HCEC 1CT (cell line): ENCODE measurements around the gene TRIML2.
"Not testable (repeated sequence)": the region's sequence is repeated elsewhere in the genome, so short reads cannot be mapped to it uniquely, and the experiment has no call there.

Experiments used
- DNase-seq: peaks from one replicate; pipeline ENCODE4 v3.0.0-alpha.2; 2017

TRIML2 gene

DNA sequence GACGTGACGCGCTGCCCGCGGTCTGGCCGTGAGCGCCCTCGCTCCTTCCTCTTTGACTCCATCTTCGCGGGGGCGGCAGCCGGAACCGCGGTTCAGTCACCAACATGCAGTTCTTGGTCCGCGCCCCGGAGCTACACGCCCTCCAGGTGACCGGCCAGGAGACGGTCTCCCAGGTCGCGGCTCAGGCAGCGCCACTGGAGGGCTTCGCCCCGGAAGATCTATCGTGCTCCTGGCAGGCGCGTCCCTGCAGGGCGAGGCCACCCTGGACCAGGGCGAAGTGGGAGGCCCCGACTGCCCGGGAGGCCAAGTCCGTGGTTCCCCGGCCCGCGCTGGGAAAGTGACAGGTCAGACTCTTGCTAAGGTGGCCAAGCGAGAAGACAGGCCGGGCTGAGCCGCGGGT lies 2.9 kb downstream of the TRIML2 start:
- no peak for DNase-seq

DNA sequence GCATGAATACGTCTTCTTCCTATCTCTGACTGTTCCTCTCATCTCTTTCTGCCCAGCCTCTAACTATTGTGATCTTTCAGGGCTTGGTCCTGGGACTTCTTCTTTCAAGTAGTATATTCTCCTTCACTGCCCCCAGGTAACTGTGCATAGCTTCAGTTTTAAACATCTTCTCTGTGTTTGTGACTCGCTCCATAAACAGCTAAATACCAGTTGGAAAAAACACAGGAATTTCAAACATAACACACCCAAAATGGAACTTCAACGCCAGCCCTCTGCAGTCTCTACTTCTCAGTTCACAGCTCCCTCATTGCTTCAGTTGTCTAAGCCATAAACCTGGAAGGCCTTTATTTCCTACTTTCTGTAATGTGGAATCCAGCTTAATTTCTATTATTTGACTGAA lies 16.6 kb downstream of the TRIML2 start:
- no peak for DNase-seq

DNA sequence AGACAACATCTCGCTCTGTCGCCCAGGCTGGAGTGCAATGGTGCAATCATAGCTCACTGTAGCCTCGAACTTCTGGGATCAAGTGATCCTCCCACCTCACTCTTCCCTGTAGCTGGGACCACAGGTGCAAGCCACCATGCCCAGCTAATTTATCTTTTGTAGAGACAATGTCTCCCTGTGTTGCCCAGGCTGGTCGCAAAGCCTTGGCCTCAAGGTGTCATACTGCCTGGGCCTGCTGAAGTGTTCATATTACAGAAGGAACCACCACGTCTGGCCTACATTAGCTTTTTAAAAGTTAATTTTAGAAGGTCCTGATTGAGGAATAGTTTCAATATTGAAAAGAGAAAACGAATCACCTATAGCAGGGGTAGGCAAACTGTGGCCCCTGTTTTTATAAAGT lies 22.5 kb downstream of the TRIML2 start:
- DNase-seq: no peak

DNA sequence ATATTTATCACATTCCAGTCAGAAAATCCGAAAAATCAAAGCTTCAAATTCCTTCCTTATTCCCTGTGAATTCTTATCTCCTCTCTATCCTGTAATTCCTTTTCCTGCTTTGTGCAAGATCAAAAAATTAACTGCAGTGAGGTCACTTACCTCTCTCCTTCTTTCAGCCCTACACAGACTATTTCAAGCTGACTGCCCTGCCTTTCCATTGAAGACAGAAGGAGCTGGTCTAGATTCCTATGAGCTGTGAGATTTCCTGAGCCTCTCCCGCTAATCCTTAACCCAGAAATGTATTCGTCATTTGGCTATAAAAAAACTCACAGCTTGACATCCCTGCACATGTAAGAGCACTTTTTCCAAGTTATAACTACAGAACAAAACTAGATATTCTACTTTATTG lies 26.6 kb downstream of the TRIML2 start:
- no peak for DNase-seq

DNA sequence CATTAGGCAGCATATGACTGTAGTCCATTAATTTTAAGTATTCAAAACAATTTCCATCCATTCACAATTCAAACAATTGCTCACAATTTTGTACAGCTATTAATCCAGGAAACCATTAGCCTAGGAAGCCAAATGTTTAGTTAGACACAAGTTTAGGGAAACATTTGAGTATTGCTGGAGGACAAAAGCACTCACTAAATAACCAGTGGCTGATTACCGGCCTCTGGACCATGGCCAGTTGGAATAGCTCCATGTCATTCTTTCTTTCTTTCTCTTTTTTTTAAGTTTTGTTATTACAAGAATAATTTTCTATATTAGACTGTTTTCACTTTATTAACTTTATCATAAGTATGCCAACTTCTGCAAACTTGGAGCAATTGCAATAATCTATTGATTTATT lies 31.3 kb downstream of the TRIML2 start:
- DNase-seq: no peak

DNA sequence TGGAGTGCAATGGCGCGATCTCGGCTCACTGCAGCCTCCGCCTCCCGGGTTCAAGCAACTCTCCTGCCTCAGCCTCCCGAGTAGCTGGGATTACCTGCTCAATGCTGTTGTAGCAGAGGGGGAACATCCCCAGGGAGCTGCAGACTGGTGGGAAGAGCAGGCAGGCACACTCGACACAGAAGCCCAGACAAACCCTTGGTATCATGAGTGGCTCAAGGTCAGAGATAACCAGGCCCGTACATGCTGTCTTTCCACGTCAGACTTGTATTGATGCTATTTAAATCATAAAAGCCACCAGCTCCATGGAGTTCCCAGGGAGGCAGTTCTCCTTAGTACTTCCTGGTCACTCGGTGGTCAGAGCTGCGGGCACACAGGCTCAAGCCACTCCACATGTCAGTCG lies 33.2 kb downstream of the TRIML2 start:
- no peak for DNase-seq

DNA sequence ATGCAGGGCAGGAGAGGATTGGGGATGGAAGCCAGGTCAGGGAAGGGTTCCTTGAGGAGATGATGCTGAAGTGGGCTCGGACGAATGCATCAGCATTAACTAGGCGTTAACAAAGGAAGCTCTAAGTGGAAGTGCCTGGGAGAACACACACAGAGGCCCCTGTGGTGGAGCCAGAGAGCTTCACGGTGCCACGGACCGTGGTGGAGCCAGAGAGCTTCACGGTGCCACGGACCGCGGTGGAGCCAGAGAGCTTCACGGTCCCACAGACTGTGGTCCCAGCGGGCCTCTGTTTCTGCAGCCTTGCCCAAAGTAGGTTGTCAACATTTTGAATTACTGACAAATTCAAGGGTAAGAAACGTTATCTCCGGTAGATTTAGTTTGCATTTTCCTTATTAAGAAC lies 48.3 kb downstream of the TRIML2 start:
- no peak for DNase-seq

DNA sequence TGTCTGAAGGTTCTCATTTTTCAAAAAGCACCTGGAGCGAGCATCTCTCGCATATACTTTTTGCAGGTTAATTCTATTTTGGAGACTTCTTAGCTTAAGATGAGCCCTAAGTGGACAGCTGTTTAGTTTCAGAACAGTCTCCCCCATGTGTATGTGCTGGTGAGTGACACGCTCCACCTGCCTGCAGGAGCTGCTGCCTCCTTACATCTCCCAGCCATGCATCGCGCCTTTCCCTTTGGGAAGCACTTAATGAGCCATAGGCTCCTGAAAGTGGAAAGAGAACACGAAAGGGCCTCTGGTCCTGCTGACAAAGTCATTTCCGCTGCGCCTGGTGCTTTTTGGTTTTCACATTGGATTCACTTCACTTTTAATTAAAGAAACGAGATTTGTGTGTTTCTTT lies 56.1 kb downstream of the TRIML2 start:
- no peak for DNase-seq

DNA sequence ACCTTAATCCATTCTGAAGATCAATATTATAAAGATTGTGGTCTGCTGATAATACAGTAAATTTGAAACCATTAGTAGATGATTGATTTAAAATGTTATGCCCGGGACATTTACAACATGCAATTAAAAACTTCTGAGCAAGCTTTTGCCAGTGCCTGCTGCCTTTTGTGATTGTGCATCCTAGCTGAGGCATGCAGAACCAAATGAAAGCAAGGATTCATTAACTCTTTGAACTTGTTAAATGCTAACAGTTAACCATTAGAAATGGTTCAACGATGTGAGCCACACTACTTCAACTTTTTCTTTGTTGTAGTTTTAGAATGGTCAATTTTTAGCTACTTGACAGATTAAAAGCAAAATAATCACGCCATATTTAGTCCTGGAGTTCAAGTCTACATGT lies 62.7 kb downstream of the TRIML2 start:
- DNase-seq: no peak

DNA sequence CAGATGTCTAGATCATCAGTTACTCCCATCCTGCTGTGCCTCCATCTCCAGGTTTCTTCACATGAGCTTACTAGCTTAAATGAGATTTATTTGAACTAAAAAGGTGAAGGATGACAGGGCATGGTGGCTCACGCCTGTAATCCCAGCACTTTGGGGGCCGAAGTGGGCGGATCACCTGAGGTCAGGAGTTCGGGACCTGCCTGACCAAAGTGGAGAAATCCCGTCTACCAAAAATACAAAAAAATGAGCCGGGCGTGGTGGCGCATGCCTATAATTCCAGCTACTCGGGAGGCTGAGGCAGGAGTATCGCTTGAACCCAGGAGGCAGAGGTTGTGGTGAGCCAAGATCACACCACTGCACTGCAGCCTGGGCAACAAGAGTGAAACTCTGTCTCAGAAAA lies 63.9 kb downstream of the TRIML2 start:
- not testable (repeated sequence) for DNase-seq

DNA sequence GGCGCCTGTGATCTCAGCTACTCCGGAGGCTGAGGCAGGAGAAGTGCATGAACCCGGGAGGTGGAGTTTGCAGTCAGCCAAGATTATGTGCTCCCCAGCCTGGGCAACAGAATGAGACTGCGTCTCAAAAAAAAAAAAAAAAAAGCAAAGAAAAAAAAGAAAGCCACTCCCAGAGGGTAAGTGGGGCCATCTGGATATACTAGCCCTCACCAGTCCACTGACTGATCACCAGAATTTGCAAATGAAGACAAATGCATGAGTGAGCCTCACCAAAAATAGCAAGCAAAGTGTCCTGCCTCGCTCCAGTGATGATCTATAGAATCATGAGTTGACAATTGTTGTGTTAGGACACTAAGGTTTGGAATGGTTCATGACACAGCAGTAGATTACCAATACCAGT lies 66.2 kb downstream of the TRIML2 start:
- no peak for DNase-seq

DNA sequence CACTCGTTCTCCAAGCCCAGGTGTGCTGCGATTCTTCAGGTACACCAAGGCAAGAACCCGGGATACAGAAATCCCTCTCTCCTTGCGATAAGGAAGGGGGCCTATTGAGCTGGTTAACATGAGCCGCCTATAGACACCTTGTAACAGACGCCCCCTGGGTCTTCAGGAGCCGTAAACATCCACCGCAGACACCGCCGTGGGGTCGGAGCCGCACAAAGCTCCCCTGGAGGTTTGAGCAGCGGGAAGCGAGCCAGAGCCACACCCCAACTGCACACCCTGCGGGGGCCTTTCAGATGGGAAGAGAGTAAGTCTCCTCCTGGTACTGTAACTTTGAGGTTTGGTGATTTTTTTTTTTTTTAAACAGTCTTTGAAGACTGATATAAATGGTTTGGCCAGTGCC lies 67.2 kb downstream of the TRIML2 start:
- DNase-seq: no peak

DNA sequence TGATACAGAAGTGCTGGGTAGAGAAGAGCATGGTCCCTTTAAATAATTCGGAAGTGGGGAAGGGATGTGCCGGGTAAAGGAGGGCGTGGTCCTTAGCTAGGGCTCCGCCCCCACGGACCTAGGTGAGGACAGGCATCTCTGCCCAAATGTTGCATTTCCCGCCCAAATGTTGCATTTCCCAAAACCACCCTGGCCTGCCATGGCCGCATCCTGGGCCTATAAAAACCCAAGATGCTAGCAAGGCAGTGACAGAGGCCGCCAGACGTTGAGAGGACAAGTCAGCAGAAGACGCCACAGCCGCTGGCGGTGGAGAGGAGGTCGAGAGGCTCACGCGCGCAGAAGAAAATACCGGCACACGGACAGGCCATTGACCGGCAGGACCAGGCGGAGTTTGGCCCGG lies 67.7 kb downstream of the TRIML2 start:
- no peak for DNase-seq
